Activated CD8-positive, alpha-beta memory T cell treated with anti-CD3 and anti-CD28 coated beads, Interleukin-2, amount 50 U/mL, for 48 hours (primary cell): ENCODE measurements around the gene USP32.
A peak's percentile ranks its signal among the peaks of the same experiment; 100 is the strongest.

Experiments
- DNase-seq: peaks from one replicate; pipeline ENCODE4 v3.0.0-alpha.2; 2020

Gene USP32

GRCh38 chr17:60169921-60170817 lies 221.8 kb downstream of the USP32 start:
- peak; percentile 36 for DNase-seq

GRCh38 chr17:60168654-60169053 lies 223.3 kb downstream of the USP32 start:
- no peak for DNase-seq

GRCh38 chr17:60167065-60167741 lies 224.7 kb downstream of the USP32 start:
- no peak for DNase-seq

GRCh38 chr17:60165971-60166370 lies 226.0 kb downstream of the USP32 start:
- no peak for DNase-seq

GRCh38 chr17:60165223-60165622 lies 226.7 kb downstream of the USP32 start:
- DNase-seq: no peak

- DNase-seq: no peak
Observed at GRCh38 chr17:60164697-60165096, 227.2 kb downstream of the USP32 start.

GRCh38 chr17:60164164-60164563 lies 227.8 kb downstream of the USP32 start:
- no peak for DNase-seq

- no peak for DNase-seq
Observed at GRCh38 chr17:60163108-60163784, 228.7 kb downstream of the USP32 start.

GRCh38 chr17:60161598-60162330 lies 230.2 kb downstream of the USP32 start:
- DNase-seq: no peak

GRCh38 chr17:60160829-60161501 lies 231.0 kb downstream of the USP32 start:
- DNase-seq: no peak

GRCh38 chr17:60159479-60159866 lies 232.5 kb downstream of the USP32 start:
- DNase-seq: no peak

- DNase-seq: no peak
Observed at GRCh38 chr17:60158751-60159478, 233.0 kb downstream of the USP32 start.

- no peak for DNase-seq
Observed at GRCh38 chr17:60157487-60158040, 234.4 kb downstream of the USP32 start.

- no peak for DNase-seq
Observed at GRCh38 chr17:60156746-60157145, 235.2 kb downstream of the USP32 start.

- DNase-seq: no peak
Observed at GRCh38 chr17:60155815-60156214, 236.1 kb downstream of the USP32 start.

GRCh38 chr17:60155427-60155814 lies 236.5 kb downstream of the USP32 start:
- DNase-seq: no peak

- DNase-seq: no peak
Observed at GRCh38 chr17:60154616-60155426, 237.1 kb downstream of the USP32 start.

GRCh38 chr17:60153606-60154390 lies 238.1 kb downstream of the USP32 start:
- no peak for DNase-seq

- DNase-seq: no peak
Observed at GRCh38 chr17:60151355-60151754, 240.6 kb downstream of the USP32 start.
